PC-9 (cell line): Measurements from ENCODE around the gene TEN1.

ENCODE experiments used
- CTCF ChIP-seq: fragments of 200-600 bp; sonication (generic); conservative IDR thresholded peaks from 2 replicates; pipeline ENCODE4 v1.6.1; 2017; ENCODE audit warnings: mixed run types, antibody characterized with exemption, mild to moderate bottlenecking, moderate library complexity
- EZH2 ChIP-seq: fragments of 200-600 bp; sonication (generic); IDR thresholded peaks from 2 replicates; pipeline ENCODE4 v1.8.0; 2017; ENCODE audit warnings: antibody characterized with exemption, low read depth

GRCh38 chr17:76038050-76038449, 59.0 kb downstream of the TEN1 start:
- no peak for TF ChIP-seq CTCF
- TF ChIP-seq EZH2, result no peak
